AG08396 (cell line): ENCODE data around the gene LGALS9B.
"Not testable (repeated sequence)": the region's sequence is repeated elsewhere in the genome, so short reads cannot be mapped to it uniquely, and the experiment has no call there.

Experiments
- DNase-seq: peaks from one replicate; pipeline ENCODE4 v3.0.0; 2012; ENCODE audit warnings: low spot score, mixed read lengths

Gene LGALS9B

GRCh38 chr17:20466999-20467398, 340 bp downstream of the LGALS9B start:
- DNase-seq: not testable (repeated sequence)

GRCh38 chr17:20466553-20466952, 786 bp downstream of the LGALS9B start:
- DNase-seq: not testable (repeated sequence)

- DNase-seq: not testable (repeated sequence)
These were observed 1.8 kb downstream of the LGALS9B start for GRCh38 chr17:20465535-20465934.

DNA sequence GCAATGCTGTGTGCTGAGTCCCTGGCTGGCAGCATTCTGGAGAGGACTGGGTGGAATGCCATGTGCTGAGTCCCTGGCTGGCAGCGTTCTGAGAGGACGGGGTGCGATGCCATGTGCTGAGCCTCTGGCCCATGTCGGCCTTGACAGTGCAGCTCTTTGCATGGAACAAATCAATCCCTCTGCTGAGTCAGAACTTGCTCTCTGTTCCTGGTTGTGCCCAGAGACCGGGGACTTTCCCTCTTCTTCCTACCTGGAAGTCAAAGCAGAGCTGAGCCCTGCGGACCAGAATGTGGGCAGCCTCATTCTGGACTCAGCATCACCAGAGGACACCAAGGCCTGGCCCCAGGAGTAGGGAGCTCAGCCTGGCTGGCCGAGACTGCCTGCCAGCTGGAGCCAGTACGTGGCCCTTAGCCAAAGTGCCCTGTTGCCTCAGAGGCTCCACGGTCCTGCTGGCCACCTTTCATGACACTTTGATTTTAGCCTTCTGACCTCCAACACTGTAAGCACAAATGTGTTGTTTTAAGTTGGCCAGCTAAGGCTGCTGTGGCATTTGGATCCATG, 2.4 kb downstream of the LGALS9B start:
- DNase-seq: not testable (repeated sequence)

- DNase-seq: not testable (repeated sequence)
These were observed 5.2 kb downstream of the LGALS9B start for GRCh38 chr17:20462158-20462557.

GRCh38 chr17:20457848-20458381, 9.4 kb downstream of the LGALS9B start:
- not testable (repeated sequence) for DNase-seq

- not testable (repeated sequence) for DNase-seq
These were observed 12.2 kb downstream of the LGALS9B start for GRCh38 chr17:20455106-20455505.

DNA sequence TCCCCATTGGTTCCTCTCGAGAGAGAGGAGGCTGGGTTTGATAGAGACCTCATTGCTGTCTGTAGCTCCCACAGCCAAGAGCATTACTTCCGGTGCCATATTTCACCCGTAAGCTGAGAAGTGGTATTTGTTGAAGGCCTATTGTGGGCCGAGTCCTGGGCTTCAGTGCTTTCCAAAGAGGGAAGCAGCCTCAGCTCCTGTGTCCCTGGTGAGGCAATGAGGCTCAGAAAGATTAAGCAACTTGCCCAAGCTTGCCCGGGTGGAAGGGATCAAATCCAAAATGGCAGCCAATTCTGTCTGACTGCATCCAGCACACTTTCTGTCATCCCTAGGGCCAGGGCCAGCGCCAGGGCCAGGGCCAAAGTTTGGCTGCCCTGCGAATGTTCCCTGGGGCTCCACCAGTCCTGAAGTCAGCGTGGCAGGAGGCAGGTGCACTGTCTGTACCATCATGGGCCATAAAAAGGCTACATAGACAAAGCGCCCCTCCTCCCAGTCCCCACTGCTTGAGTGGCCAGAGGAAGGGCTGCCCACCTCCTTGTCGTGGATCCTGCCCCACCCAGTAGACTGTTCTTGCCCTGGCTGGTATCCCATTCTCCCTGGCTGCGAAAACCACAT, 13.4 kb downstream of the LGALS9B start:
- not testable (repeated sequence) for DNase-seq

DNA sequence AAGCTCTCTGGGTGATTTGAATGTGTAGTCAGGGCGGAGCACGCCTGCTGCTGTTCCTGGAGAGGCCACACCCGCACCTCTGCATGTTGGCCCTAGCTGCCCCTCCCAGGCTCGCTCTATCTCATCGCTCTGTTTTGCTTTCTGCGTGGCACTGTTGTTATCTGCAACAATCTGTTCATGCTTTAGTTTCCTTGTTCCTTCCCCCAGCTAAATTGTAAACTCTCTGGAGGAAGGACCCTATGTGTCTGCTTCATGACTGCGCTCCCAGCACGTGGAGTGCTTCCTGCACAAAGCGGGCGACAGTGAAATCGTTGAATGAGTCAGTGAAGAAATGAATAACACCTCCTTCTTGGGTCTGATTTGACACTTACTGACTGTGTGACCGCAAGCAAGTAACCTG, 16.5 kb downstream of the LGALS9B start:
- not testable (repeated sequence) for DNase-seq

GRCh38 chr17:20447534-20448321, 19.6 kb downstream of the LGALS9B start:
- not testable (repeated sequence) for DNase-seq

DNA sequence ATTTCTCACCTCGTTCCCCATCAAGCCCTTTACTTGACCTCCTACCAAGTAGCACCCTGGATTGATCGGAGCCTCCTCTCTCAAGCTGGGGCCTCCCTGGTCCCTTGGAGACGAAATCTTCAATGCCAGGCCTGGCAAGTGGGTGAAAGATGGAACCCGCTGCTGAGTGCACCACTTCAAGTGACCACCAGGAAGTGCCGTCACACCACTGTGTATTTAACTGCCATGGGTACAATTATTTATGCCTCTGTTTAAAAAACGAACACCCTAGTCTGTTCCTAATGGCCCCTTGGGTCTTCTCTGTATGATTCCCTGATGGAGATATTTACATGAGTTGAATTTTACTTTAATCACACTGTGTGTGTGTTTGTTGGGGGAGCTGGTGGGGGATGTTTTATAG, 20.4 kb downstream of the LGALS9B start:
- not testable (repeated sequence) for DNase-seq

GRCh38 chr17:20444581-20445236, 22.6 kb downstream of the LGALS9B start:
- not testable (repeated sequence) for DNase-seq

DNA sequence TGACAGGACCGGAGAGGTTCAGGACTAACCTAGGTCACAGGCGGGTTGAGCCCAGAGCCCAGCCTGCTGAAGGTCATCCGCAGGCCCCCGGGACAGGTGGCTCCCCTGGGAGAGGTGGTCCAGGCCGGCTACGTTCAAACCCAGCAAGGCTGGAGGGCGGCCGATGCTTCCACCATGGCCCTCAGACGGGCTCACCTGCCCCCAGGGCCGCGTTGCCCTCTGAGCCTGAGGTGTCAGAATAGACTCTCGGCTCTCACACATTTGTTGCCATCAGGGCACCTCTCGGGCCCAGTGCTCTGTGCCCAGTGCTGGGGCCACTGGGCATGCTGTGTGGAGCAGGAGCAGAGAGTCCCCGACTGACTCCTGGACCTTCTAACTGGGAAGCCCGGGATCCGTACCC, 23.2 kb downstream of the LGALS9B start:
- not testable (repeated sequence) for DNase-seq

GRCh38 chr17:20443632-20444031, 23.7 kb downstream of the LGALS9B start:
- DNase-seq: not testable (repeated sequence)

DNA sequence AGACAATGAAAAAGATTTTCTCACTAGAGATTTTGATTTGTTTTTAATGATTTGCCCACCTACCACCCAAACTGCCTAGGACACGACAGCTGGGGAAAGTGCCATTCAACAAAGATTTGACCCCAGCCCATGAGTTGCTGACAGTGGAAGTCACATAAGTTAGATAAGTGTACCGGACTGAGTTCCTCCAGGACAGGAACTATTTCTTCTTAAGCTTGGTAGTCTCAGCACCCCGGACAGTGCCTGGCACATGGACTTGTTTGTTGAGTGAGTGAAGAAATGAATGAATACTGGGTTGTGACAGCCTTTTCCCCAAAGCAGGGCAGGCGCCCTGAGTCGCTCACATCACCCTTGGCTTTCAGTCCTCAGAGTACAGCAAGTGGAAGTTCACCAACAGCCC, 26.7 kb downstream of the LGALS9B start:
- DNase-seq: not testable (repeated sequence)

GRCh38 chr17:20435166-20435565, 32.2 kb downstream of the LGALS9B start:
- not testable (repeated sequence) for DNase-seq

- not testable (repeated sequence) for DNase-seq
These were observed 34.0 kb downstream of the LGALS9B start for GRCh38 chr17:20433382-20433781.

DNA sequence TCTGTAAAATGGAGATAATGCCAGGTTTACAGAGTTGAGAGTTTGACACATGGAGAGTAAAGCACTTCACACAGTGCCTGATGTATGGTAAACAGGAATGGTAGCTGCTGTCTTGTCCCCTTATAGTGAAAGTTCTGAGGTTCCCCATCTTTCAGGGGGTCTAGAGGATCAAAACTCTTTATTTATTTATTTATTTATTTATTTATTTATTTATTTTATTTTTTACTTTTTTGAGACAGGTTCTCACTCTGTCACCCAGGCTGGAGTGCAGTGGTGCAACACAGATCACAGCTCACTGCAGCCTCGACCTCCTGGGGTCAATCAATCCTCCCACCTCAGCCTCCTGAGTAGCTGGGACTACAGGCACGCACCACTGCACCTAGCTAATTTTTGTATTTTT, 40.1 kb downstream of the LGALS9B start:
- not testable (repeated sequence) for DNase-seq

DNA sequence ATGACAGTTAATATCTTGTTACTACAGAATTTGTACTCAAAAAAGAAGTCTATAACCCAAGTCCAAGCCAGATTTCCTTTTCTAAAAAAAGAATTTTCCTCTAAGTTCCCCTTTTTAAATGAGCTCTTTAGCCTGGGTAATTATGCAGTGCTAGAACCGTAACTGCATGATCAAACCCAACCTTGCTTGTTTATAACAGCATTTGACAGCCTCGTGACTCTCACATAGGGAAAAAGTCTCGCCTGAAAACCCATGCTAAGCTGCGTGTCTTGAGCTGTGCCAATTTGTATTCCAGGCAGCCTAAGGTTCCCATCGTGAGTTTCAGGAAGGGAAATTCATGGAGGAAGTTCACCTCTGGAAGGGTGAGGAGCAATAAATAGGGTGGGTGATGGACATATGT, 44.5 kb downstream of the LGALS9B start:
- DNase-seq: not testable (repeated sequence)

GRCh38 chr17:20418838-20419237, 48.5 kb downstream of the LGALS9B start:
- DNase-seq: not testable (repeated sequence)

GRCh38 chr17:20417492-20418080, 49.8 kb downstream of the LGALS9B start:
- DNase-seq: not testable (repeated sequence)
